Mononuclear cell (primary cell): ENCODE results near the gene FLYWCH2. TPM values are rescaled to one million over a fixed set of nuclear protein-coding genes. Genes with fewer than 3 reads are reported as not detected.
"Not testable (repeated sequence)": the region's sequence is repeated elsewhere in the genome, so short reads cannot be mapped to it uniquely, and the experiment has no call there.

Experiments used
- H3K27me3 ChIP-seq: 2 replicates; pipeline ENCODE4 v1.6.0; 2011; ENCODE audit warnings: low read length, control low read depth; ENCODE audit not compliant: insufficient read depth
- H3K4me1 ChIP-seq: 2 replicates; pipeline ENCODE4 v1.5.1; 2011; ENCODE audit warnings: mild to moderate bottlenecking, low read length, control low read depth; ENCODE audit not compliant: insufficient read depth
- H3K4me3 ChIP-seq: 2 replicates; pipeline ENCODE4 v1.5.1; 2011; ENCODE audit warnings: mild to moderate bottlenecking, low read length, moderate library complexity
- H3K9me3 ChIP-seq: 2 replicates; pipeline ENCODE4 v1.5.1; 2011; ENCODE audit warnings: low read depth, mild to moderate bottlenecking, control low read depth, low read length
- total RNA-seq: library from RNA; depleted of rRNA; stranded (reverse); fragments of >200 nt; gene quantifications from one replicate; pipeline ENCODE4 v1.2.3, GENCODE V29; 2012

Gene FLYWCH2
- total RNA-seq, 1 donor: 8.1 TPM

- no peaks in the 10 kb centered on the region for H3K9me3 ChIP-seq
- H3K27me3 ChIP-seq: no peaks in the 10 kb centered on the region
- H3K4me3 ChIP-seq: no peak overlapping the region
- peaks cover 5% of the 10 kb centered on the region for H3K4me1 ChIP-seq
These were observed 45.8 kb downstream of the FLYWCH2 start for GRCh38 chr16:2928796-2929195.

- no peaks in the 10 kb centered on the region for H3K9me3 ChIP-seq
- peaks cover 5% of the 10 kb centered on the region for H3K4me1 ChIP-seq
- H3K4me3 ChIP-seq: no peak overlapping the region
- no peaks in the 10 kb centered on the region for H3K27me3 ChIP-seq
These were observed 46.7 kb downstream of the FLYWCH2 start for GRCh38 chr16:2929693-2930092.

- no peaks in the 10 kb centered on the region for H3K27me3 ChIP-seq
- peaks cover 5% of the 10 kb centered on the region for H3K4me1 ChIP-seq
- no peaks in the 10 kb centered on the region for H3K9me3 ChIP-seq
- no peak overlapping the region for H3K4me3 ChIP-seq
These were observed 47.2 kb downstream of the FLYWCH2 start for GRCh38 chr16:2930236-2930635.

- H3K9me3 ChIP-seq, H3K4me3 ChIP-seq, H3K27me3 ChIP-seq, H3K4me1 ChIP-seq: not testable (repeated sequence)
These were observed 48.4 kb downstream of the FLYWCH2 start for GRCh38 chr16:2931231-2931914.

GRCh38 chr16:2933136-2933535, 50.1 kb downstream of the FLYWCH2 start:
- Histone ChIP-seq H3K4me1 (no peaks in the 10 kb centered on the region), H3K27me3 (no peaks in the 10 kb centered on the region), H3K4me3 (no peak overlapping the region), H3K9me3 (no peaks in the 10 kb centered on the region)

- Histone ChIP-seq H3K4me1 (no peaks in the 10 kb centered on the region), H3K9me3 (no peaks in the 10 kb centered on the region), H3K27me3 (no peaks in the 10 kb centered on the region), H3K4me3 (no peak overlapping the region)
These were observed 50.7 kb downstream of the FLYWCH2 start for GRCh38 chr16:2933701-2934100.

- H3K9me3 ChIP-seq: no peaks in the 10 kb centered on the region
- H3K4me3 ChIP-seq: no peak overlapping the region
- no peaks in the 10 kb centered on the region for H3K4me1 ChIP-seq
- no peaks in the 10 kb centered on the region for H3K27me3 ChIP-seq
These were observed 51.4 kb downstream of the FLYWCH2 start for GRCh38 chr16:2934450-2934849.

GRCh38 chr16:2936436-2937011, 53.5 kb downstream of the FLYWCH2 start:
- Histone ChIP-seq H3K27me3 (no peaks in the 10 kb centered on the region), H3K9me3 (no peaks in the 10 kb centered on the region), H3K4me3 (no peak overlapping the region), H3K4me1 (no peaks in the 10 kb centered on the region)

GRCh38 chr16:2937170-2937569, 54.2 kb downstream of the FLYWCH2 start:
- Histone ChIP-seq H3K4me1 (no peaks in the 10 kb centered on the region), H3K27me3 (no peaks in the 10 kb centered on the region), H3K4me3 (no peak overlapping the region), H3K9me3 (no peaks in the 10 kb centered on the region)

GRCh38 chr16:2938206-2938605, 55.2 kb downstream of the FLYWCH2 start:
- no peak overlapping the region for H3K4me3 ChIP-seq
- no peaks in the 10 kb centered on the region for H3K4me1 ChIP-seq
- no peaks in the 10 kb centered on the region for H3K27me3 ChIP-seq
- no peaks in the 10 kb centered on the region for H3K9me3 ChIP-seq

GRCh38 chr16:2939968-2940367, 57.0 kb downstream of the FLYWCH2 start:
- Histone ChIP-seq H3K4me1 (no peaks in the 10 kb centered on the region), H3K9me3 (no peaks in the 10 kb centered on the region), H3K4me3 (no peak overlapping the region), H3K27me3 (no peaks in the 10 kb centered on the region)

GRCh38 chr16:2942045-2942444, 59.0 kb downstream of the FLYWCH2 start:
- no peaks in the 10 kb centered on the region for H3K4me1 ChIP-seq

GRCh38 chr16:2943716-2944115, 60.7 kb downstream of the FLYWCH2 start:
- not testable (repeated sequence) for H3K27me3 ChIP-seq, H3K4me1 ChIP-seq, H3K4me3 ChIP-seq, H3K9me3 ChIP-seq

More at GRCh38 chr16:2942045-2942444, 59.0 kb downstream of the FLYWCH2 start:
- no peak overlapping the region for H3K4me3 ChIP-seq
- no peaks in the 10 kb centered on the region for H3K27me3 ChIP-seq
- H3K9me3 ChIP-seq: no peaks in the 10 kb centered on the region

- H3K4me1 ChIP-seq: no peaks in the 10 kb centered on the region
- no peak overlapping the region for H3K4me3 ChIP-seq
- no peaks in the 10 kb centered on the region for H3K27me3 ChIP-seq
- no peaks in the 10 kb centered on the region for H3K9me3 ChIP-seq
These were observed 63.6 kb downstream of the FLYWCH2 start for GRCh38 chr16:2946649-2947048.
